ENCODE results near the gene LRRC74A. TPM values are rescaled to one million over a fixed set of nuclear protein-coding genes. Genes with fewer than 3 reads are reported as not detected.

The LRRC74A gene
- polyA plus RNA-seq, 1 donor: 0.10 TPM

DNA sequence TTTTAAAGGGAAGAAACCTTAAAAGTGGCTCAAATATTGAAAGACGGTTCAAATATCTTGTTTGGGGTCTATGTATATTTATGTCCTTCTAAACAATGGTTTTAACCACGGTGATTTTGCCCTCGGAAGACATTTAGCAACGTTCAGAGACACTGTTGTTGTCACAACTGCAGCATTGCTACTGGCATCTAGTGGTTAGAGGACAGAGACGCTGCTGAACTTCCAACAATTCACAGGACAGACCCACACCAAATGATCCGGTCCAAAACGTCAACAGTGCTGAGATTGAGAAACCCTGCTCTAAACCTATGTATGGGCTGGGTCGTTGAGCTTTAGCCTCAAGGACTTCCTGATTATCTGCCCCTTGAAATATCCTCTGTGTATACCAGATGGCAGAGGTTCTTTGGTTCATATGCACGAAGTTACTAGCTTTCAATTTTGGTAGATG, 15.2 kb upstream of the LRRC74A start:
- DNase-seq: no peak

DNA sequence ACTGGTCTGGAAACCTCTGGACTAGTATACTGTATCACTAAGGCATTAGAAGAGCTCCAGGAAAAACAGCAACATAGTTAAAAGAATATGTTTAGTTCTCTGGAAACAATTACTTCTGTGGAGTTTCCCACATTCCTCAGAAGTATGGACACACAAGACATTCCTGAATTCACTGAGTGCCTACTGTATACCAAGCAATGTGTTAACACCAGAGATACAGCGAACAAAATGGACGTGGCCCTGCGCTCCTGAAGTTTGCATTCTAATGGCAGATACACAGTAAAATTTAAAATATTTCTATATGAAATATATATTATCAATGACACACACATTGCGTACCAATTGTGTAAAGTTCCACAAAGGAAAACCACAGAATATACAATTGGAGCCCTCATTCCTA, 14.6 kb upstream of the LRRC74A start:
- DNase-seq: no peak

GRCh38 chr14:76812093-76812421, 14.2 kb upstream of the LRRC74A start:
- no peak for DNase-seq

GRCh38 chr14:76812422-76813383, 13.5 kb upstream of the LRRC74A start, which contains the start of gene ANGEL1:
Gene ANGEL1 (minus strand): TSS chr14:76812882. CDS start chr14:76812827, 55 bp downstream.
- peak; percentile 92 for DNase-seq

DNA sequence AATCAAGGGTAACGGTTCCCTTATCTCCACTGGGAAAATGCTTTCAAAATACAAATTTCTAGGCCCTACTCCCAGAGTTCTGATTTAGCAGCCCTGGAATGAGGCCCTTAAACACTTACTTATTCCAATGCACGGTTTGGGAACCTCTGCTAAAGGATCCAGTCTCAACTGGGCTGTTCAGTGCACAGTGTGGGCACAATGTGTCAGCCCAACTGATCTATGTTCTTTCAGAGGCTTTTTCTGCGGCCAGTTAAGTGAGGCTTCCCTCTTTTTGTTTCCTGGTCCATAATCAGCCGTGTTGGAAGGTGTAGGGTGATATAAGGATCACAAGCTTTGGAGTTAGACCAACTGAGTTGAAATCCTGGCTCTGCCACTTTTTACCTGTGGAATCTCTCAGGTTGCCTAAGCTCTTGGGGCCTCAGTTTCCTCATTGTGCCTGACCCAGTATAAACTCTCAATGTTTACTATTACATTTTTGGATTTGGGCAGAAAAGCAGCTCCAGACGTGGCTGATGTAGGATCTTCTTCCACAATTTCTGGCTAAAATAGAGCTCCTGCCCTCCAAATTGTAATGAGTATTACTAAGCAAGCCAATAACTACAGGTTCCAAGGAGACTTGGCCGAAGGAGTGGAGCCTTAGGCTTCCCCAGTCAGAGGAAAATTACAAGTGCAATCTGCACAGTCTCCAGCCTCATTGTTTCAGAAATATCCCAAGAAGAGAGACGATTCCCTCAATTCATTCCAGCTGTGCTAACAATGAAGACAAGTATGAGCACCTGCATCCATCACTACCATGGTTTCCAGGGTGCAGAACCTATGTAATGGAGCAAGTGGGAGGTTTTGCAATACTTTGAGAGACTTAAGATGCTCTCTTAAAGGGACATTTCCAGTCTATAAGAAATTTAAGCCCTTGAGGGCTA, 11.2 kb upstream of the LRRC74A start:
- peak; percentile 82 for DNase-seq

GRCh38 chr14:76820700-76821099, 5.5 kb upstream of the LRRC74A start:
- DNase-seq: no peak

- DNase-seq: no peak
Observed at GRCh38 chr14:76827696-76828296, 1.6 kb downstream of the LRRC74A start.

DNA sequence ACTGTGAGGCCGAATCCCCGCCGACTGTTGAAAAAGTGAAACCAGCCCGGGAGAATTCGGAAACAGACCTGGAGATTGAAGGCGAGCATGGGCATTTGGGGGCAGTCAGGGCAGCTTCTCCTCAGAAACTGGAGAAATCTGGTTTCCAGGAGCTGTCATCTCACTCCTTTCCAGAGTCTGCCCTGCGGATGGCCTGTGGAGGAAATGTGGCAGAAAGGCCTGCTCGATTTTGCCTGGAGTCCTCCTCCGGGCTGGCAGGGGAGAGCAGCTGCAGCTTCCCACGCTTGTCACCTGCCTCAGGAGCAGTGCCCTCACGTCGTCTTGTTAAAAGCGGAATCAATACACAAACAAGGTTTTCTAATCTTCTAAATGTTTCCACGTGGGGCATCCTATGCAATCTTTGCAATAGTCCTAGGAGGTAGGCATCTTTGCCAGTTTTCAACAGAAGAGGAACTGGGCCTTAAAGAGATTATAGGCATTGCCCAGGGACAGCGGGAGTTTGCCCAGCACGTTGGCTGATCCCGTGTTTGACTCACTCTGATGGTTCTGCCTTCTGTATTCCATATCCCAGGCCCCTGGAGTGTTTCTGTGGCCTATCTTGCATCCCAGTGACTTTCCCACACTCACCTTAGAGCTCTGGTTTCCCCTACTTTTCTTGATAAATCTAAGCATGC, 2.3 kb downstream of the LRRC74A start:
- no peak for DNase-seq

GRCh38 chr14:76829013-76829365, 2.8 kb downstream of the LRRC74A start:
- DNase-seq: no peak

DNA sequence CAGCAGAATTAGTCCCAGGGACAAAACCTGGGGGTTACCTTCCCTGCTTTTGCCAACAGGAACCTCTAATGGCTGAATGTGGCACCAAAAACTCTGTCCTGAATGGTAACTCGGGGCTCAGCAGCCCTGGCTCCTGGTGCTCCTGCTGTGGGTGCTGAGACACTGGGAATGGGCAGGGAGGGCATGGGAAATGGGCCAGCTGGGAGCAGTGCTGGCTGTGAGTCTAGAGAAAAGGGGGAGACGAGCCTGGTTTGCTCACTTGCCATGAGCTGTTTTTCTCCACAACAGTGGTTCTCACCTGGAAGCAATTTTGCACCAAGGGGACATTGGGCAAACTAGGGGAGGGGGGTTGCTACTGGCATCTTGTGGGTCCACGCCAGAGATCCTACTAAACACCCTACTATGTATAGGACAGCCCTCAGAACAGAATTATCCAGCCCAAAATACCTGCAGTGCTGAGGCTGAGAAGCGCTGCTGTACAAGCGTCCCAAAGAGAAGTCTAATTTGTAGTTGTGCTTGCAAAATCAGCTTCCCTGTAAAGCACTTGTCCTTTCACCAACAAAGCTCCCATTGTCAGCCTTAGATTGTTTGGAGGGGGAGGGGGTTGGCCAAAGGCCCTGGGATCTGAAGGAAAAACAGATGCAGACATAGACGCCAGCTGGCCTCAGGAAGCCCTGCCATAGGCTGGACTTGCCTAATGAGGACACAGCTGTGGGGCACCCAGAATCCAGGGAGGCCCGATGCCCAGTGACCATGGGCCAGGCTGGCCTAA, 3.6 kb downstream of the LRRC74A start:
- DNase-seq: peak; percentile 74

- DNase-seq: no peak
Observed at GRCh38 chr14:76830556-76830955, 4.3 kb downstream of the LRRC74A start.

DNA sequence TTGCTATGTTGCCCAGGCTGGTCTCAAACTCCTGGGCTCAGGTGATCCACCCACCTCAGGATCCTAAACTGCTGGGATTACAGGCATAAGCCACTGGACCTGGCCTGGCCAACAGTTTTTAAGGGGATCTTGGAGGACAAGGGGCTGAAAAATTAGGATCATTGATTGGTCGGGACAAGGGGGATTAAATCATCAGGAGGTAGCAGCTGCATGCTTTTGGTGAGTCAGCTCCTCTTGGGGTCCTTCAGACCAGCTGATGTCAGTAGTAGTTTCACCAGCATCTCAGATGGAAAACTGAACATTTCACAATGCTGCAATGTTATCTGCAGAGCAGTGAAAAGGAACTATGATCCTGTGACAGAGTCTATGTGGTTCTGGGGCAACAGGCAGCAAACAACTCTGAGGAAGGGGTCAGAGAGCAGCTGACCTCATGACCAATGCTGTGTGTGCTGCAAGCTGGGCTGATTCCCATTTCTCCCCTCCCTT, 6.3 kb downstream of the LRRC74A start:
- no peak for DNase-seq

DNA sequence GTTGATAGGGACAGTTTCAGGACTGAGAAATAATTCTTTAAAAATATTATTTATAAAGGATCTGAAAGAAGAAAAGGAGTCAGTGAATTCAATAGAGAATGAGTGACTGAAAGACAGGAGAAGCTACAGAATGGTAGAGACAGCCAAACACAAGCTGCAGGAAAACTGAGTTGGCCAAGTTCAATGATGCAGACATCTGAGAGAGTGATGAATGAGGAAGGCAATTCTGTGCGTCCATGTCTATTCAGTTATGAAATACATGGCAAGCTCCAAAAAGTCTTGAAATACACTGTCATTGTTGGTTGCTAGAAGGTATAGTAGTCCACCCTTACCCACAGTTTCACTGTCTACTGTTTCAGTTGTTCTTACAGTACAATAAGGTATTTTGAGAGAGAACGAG, 6.8 kb downstream of the LRRC74A start:
- DNase-seq: no peak

DNA sequence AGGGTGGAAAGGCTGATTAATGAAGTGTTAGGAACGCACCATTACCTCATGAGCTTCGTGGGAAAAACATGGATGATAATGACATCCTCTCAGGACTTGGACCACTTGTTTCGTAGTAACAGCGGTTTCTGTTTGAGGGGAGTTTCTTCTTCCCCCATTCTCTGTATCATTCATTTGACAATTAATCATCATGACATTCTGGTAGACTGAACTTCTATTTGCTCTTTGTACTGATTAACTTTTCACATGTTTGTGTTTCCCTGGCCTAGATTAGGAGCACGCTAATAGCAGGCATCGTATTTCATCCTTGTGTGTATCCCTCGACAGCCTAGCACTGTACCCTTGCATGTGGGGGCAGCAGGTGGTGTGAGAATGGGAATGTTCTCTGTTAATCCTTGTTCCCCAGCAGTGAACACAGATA, 8.0 kb downstream of the LRRC74A start:
- DNase-seq: no peak

GRCh38 chr14:76836029-76836630, 9.9 kb downstream of the LRRC74A start:
- DNase-seq: no peak

DNA sequence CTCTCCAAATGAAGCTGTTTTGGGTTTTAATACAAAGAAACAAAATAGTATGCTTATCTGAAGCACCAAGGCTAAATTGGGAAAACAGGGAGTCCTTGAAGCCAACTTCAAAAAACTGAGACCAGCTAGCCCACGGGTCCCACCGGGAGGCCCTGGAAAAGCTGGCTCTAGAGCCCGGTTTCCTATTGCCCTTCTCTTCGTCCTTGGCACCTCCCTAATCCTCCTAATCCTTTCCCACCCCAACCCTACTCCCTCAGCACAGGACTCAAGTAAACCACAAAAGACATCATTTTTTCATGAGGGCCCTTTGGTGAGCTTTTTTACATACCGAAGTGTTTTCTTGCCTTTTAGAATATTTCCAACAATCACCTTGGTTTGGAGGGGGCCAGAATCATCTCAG, 11.3 kb downstream of the LRRC74A start:
- DNase-seq: no peak

DNA sequence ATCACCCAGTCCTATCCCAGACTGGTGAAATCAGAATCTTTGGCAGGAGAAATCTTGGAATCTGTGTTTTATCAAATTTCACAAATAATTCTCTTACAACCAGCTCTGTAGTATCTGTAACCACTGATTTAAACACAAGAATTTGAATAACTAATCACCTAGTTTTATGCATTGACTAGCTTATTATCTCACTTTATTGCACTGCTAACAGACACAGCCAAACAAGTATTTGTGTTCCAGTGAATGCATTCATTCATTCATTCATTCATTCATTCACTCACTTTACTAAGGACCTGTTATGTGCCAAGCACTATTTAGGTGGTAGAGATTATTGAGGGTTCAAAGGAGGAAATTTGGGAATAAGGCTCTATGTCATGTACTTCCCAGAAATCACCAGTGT, 16.2 kb downstream of the LRRC74A start:
- no peak for DNase-seq

DNA sequence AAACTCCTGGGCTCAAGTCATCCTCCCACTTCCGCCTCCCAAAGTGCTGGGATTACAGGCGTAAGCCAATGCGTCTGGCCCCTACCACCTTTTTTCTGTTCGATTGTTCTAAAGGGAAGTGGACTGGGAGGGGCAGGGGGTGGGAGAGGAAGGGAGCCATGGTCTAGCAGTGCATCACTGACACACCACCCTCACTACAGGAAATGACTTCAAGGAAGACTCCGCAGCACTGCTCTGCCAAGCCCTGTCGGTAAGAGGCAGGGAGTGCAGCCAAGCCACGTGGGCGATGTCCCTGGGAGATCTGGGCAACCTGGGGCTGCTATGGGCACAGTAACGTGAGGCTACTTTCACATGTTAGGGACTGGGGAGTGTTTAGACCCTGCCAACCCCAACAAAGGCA, 18.0 kb downstream of the LRRC74A start:
- no peak for DNase-seq

- DNase-seq: no peak
Observed at GRCh38 chr14:76846331-76847047, 20.3 kb downstream of the LRRC74A start.

DNA sequence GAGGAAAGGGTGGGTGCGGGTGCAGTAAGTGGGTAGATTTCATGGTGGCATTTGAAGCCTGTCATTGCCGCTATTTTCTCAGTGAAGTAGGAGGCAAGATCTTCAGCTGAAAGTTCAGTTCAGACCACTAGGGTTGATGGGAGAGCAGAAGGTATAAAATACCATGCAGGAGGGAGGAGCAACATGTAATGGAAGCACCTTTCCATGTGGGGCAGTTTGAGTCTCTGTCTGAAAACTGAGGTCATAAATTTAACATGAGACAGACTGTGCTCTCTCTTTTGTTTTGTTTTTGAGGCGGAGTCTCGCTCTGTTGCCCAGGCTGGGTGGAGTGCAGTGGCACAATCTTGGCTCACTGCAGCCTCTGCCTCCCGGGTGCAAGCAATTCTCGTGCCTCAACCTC, 22.7 kb downstream of the LRRC74A start:
- DNase-seq: no peak

All from hindlimb muscle (tissue), 1 donor.